Thyroid gland (tissue), 4 donors: ENCODE results near the gene MRPL54.

Experiments used
- CTCF ChIP-seq, 6 experiments: fragments of 200-600 bp in 3 of 6; fragments of 450-650 bp in 3 of 6; sonication (generic) in 3 of 6; IDR thresholded peaks; one replicate each; pipeline ENCODE4 v1.5.1; 2016 to 2019; ENCODE audit warnings: antibody characterized with exemption in 6 of 6, mild to moderate bottlenecking in 2 of 6, inconsistent platforms in 1 of 6, moderate library complexity in 1 of 6
- POLR2A ChIP-seq, 2 donors: fragments of 450-650 bp; IDR thresholded peaks; one replicate each; pipeline ENCODE4 v1.6.1; 2017; ENCODE audit warnings: antibody characterized with exemption in 2 of 2, mild to moderate bottlenecking in 2 of 2, moderate library complexity in 1 of 2

GRCh38 chr19:3737487-3738205, 24.8 kb upstream of the MRPL54 start:
- TF ChIP-seq CTCF (IDR thresholded peaks at IDR 0.05), result no peak
- no peak for TF ChIP-seq POLR2A (IDR thresholded peaks at IDR 0.05)
